ENCODE results near the gene PGAM2. TPM values are rescaled to one million over a fixed set of nuclear protein-coding genes. Genes with fewer than 3 reads are reported as not detected.
A peak's percentile ranks its signal among the peaks of the same experiment; 100 is the strongest.

Gene PGAM2
- total and polyA plus RNA-seq, 2 experiments from 2014 or later = 2.9 to 7.8 TPM

- H2AFZ ChIP-seq = no peak overlapping the region
- H3K9me2 ChIP-seq (ENCODE audit: insufficient read depth) = no peaks in the 10 kb centered on the region
- no peaks in the 10 kb centered on the region for H3K36me3 ChIP-seq (ENCODE audit: insufficient read depth)
- H3K79me2 ChIP-seq (replicated peaks; ENCODE audit: insufficient read depth) = peaks cover 33% of the 10 kb centered on the region
- H3K4me1 Mint-ChIP-seq = peaks cover 14% of the 10 kb centered on the region
- no peak overlapping the region for H3K4me3 ChIP-seq
- DNase-seq (ENCODE audit: low spot score) = no peak
- H3K4me1 ChIP-seq (ENCODE audit: insufficient read depth) = 0 out of 2 replicates have a peak, but pooled peaks cover 10% of the 10 kb centered on the region
- H3K27me3 Mint-ChIP-seq (ENCODE audit: insufficient read depth, low read depth, poor library complexity) = peaks cover 4% of the 10 kb centered on the region
- TF ChIP-seq CTCF (conservative IDR thresholded peaks at IDR 0.05; ENCODE audit: low read depth in 2 of 2) (no peak), CREB1 (CRISPR knock-in tag; IDR thresholded peaks at IDR 0.05; ENCODE audit: low read depth) (no peak), POLR2AphosphoS5 (IDR thresholded peaks at IDR 0.05; ENCODE audit: low read depth) (no peak), JUNB (IDR thresholded peaks at IDR 0.05; ENCODE audit: unreplicated experiment) (no peak), EZH2 (IDR thresholded peaks at IDR 0.05; ENCODE audit: low read depth, unreplicated experiment) (no peak), EZH2phosphoT487 (IDR thresholded peaks at IDR 0.05; ENCODE audit: unreplicated experiment) (no peak), STAT1 (IDR thresholded peaks at IDR 0.05; ENCODE audit: unreplicated experiment) (no peak)
- no peak overlapping the region for H3K4me3 Mint-ChIP-seq
- H3F3A ChIP-seq (replicated peaks; ENCODE audit: low read depth) = peaks cover 7% of the 10 kb centered on the region; the same call in 1 of the 2 replicates
- H4K20me1 ChIP-seq (replicated peaks; ENCODE audit: insufficient read depth) = peaks cover 6% of the 10 kb centered on the region; the same call in 1 of the 2 replicates
- no peak overlapping the region for H3K27ac ChIP-seq (ENCODE audit: low read depth)
- no peak overlapping the region for H3K27ac Mint-ChIP-seq
- H3K36me3 Mint-ChIP-seq (ENCODE audit: low read depth) = peaks cover 22% of the 10 kb centered on the region
- H3K4me2 ChIP-seq = no peak overlapping the region
- ATAC-seq = no peak
- H3K27me3 ChIP-seq (ENCODE audit: insufficient read depth) = no peaks in the 10 kb centered on the region
- H3K9me3 Mint-ChIP-seq = no peaks in the 10 kb centered on the region
Measured at GRCh38 chr7:44048031-44048795, 17.2 kb downstream of the PGAM2 start.

- H3K9me3 Mint-ChIP-seq = 0 out of 3 replicates have a peak, but pooled peaks cover 3% of the 10 kb centered on the region
- Histone ChIP-seq H3K36me3 (ENCODE audit: insufficient read depth) (no peaks in the 10 kb centered on the region), H3F3A (replicated peaks; ENCODE audit: low read depth) (peaks cover 11% of the 10 kb centered on the region; the same call in 1 of the 2 replicates), H4K20me1 (replicated peaks; ENCODE audit: insufficient read depth) (peaks cover 6% of the 10 kb centered on the region; the same call in 1 of the 2 replicates), H3K4me2 (no peak overlapping the region), H3K27me3 (ENCODE audit: insufficient read depth) (peaks cover 12% of the 10 kb centered on the region; the same call in 1 of the 2 replicates), H3K9me2 (ENCODE audit: insufficient read depth) (no peaks in the 10 kb centered on the region), H3K4me3 (no peak overlapping the region), H3K27ac (ENCODE audit: low read depth) (no peak overlapping the region), H3K4me1 (ENCODE audit: insufficient read depth) (0 out of 2 replicates have a peak, but pooled peaks cover 10% of the 10 kb centered on the region), H2AFZ (no peak overlapping the region), H3K79me2 (replicated peaks; ENCODE audit: insufficient read depth) (peaks cover 33% of the 10 kb centered on the region)
- H3K4me3 Mint-ChIP-seq = peak overlapping the region; percentile 77
- H3K36me3 Mint-ChIP-seq (ENCODE audit: low read depth) = peaks cover 9% of the 10 kb centered on the region; the same call in 2 of the 3 replicates
- H3K27me3 Mint-ChIP-seq (ENCODE audit: insufficient read depth, low read depth, poor library complexity) = peaks cover 9% of the 10 kb centered on the region
- peaks cover 14% of the 10 kb centered on the region for H3K4me1 Mint-ChIP-seq
- no peak for DNase-seq (ENCODE audit: low spot score)
- no peak for ATAC-seq
- H3K27ac Mint-ChIP-seq = no peak overlapping the region
- TF ChIP-seq REST (IDR thresholded peaks at IDR 0.05; ENCODE audit: unreplicated experiment) (no peak), EZH2phosphoT487 (IDR thresholded peaks at IDR 0.05; ENCODE audit: unreplicated experiment) (no peak), ETS1 (IDR thresholded peaks at IDR 0.05) (no peak), EZH2 (IDR thresholded peaks at IDR 0.05; ENCODE audit: low read depth, unreplicated experiment) (no peak), JUNB (IDR thresholded peaks at IDR 0.05; ENCODE audit: unreplicated experiment) (no peak), NANOG (IDR thresholded peaks at IDR 0.05; ENCODE audit: borderline replicate concordance) (no peak), ZNF114 (CRISPR knock-in tag; IDR thresholded peaks at IDR 0.05) (no peak), CTCF (conservative IDR thresholded peaks at IDR 0.05; ENCODE audit: low read depth in 2 of 2) (no peak)
Measured at GRCh38 chr7:44046321-44047061, 18.9 kb downstream of the PGAM2 start.
